ENCODE results near the gene YTHDC2.

Gene YTHDC2

GRCh38 chr5:113519412-113519811, 5.9 kb downstream of the YTHDC2 start:
- no peak for DNase-seq

GRCh38 chr5:113520429-113520828, 6.9 kb downstream of the YTHDC2 start:
- DNase-seq, result no peak

GRCh38 chr5:113520899-113521298, 7.4 kb downstream of the YTHDC2 start:
- no peak for DNase-seq

- no peak for DNase-seq
Measured at GRCh38 chr5:113523168-113523567, 9.7 kb downstream of the YTHDC2 start.

- DNase-seq, result no peak
Measured at GRCh38 chr5:113524927-113525326, 11.4 kb downstream of the YTHDC2 start.

GRCh38 chr5:113526421-113526820, 12.9 kb downstream of the YTHDC2 start:
- DNase-seq, result no peak

- DNase-seq, result no peak
Measured at GRCh38 chr5:113527746-113528145, 14.3 kb downstream of the YTHDC2 start.

GRCh38 chr5:113531481-113532159, 18.1 kb downstream of the YTHDC2 start:
- no peak for DNase-seq

GRCh38 chr5:113538313-113538712, 24.8 kb downstream of the YTHDC2 start:
- no peak for DNase-seq

- DNase-seq, result no peak
Measured at GRCh38 chr5:113546703-113547183, 33.2 kb downstream of the YTHDC2 start.

GRCh38 chr5:113548396-113548795, 34.9 kb downstream of the YTHDC2 start:
- no peak for DNase-seq

- no peak for DNase-seq
Measured at GRCh38 chr5:113552137-113552536, 38.6 kb downstream of the YTHDC2 start.

- no peak for DNase-seq
Measured at GRCh38 chr5:113552620-113553019, 39.1 kb downstream of the YTHDC2 start.

- DNase-seq, result no peak
Measured at GRCh38 chr5:113562828-113563400, 49.4 kb downstream of the YTHDC2 start.

- no peak for DNase-seq
Measured at GRCh38 chr5:113569396-113569795, 55.9 kb downstream of the YTHDC2 start.

GRCh38 chr5:113572716-113573115, 59.2 kb downstream of the YTHDC2 start:
- no peak for DNase-seq

- peak in 3 of 56 donors; percentile 5 to 20 (median 11) for DNase-seq
Measured at GRCh38 chr5:113574417-113574816, 60.9 kb downstream of the YTHDC2 start.

GRCh38 chr5:113575074-113575473, 61.6 kb downstream of the YTHDC2 start:
- no peak for DNase-seq

GRCh38 chr5:113578091-113578490, 64.6 kb downstream of the YTHDC2 start:
- no peak for DNase-seq

GRCh38 chr5:113581388-113581787, 67.9 kb downstream of the YTHDC2 start:
- DNase-seq, result no peak

GRCh38 chr5:113598150-113598549, 84.7 kb downstream of the YTHDC2 start:
- DNase-seq, result no peak

GRCh38 chr5:113598926-113599325, 85.4 kb downstream of the YTHDC2 start:
- no peak for DNase-seq

GRCh38 chr5:113600255-113600905, 86.9 kb downstream of the YTHDC2 start:
- DNase-seq, result no peak

Data from amygdala (tissue), 56 donors.